ENCODE measurements around the gene EXOSC7.
"Not testable (repeated sequence)": the region's sequence is repeated elsewhere in the genome, so short reads cannot be mapped to it uniquely, and the experiment has no call there.

The EXOSC7 gene

DNA sequence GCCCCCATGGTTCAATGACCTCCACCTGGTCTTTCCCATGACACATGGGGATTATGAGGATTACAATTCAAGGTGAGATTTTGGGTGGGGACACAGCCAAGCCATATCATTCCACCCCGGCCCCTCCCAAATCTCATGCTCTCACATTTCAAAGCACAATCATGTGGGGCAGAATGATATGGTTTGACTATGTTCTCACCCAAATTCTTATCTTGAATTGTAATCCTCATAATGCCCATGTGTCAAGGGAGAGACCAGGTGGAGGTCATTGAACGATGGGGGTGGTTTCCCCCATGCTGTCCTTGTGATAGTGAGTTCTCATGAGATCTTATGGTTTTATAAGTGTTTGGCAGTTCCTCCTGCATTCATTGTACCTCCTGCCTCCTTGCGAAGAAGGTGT lies 47.6 kb downstream of the EXOSC7 start:
- no peak for DNase-seq (ENCODE audit: low read depth)

DNA sequence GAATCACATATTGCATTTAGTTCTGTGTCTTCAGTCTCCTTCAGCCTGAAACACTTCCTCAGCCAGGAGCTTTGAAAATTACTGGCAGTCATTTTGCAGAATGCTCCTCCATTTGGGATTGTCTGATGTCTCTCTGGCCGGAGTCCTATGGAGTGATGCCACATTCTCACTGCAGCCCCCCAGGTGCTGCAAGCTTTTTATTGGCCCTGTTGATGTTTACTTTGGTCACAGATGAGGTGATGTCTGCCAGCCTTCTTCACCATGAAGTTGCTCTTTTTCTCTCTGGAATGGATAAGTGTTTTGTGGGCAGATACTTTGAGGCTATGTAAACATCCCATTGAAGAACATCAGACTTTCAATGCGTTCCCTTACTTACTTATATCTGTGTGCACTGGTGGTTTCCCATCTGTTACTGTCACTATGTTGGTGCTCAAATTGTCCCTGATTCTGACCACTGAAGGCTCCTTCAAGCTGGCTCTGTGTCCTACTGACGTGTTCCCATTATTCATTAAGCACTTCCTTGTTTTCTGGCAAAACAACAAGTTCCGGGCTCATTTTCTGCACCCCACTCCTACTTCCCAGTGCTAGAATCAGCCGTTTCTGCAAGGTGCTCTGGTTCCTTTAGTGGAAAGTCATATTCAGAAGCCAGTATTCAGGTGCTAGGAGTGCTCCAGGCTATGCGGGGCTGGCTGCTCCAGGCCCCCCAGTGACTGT lies 48.7 kb downstream of the EXOSC7 start:
- DNase-seq (ENCODE audit: low read depth) = no peak

DNA sequence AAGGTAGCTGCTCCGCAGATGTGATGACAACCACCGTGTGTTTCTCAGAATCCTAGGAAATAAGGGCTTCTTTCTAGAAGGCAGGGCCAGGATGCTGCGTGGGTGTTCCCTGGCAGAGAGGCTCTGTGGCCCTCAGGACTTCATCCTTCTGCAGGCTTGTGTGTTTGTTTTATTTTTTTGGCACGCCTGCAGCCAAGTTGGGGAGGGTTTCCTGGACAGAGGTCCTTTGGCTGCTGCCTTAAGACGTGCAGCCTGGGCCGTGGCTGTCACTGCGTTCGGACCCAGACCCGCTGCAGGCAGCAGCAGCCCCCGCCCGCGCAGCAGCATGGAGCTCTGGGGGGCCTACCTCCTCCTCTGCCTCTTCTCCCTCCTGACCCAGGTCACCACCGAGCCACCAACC lies 50.0 kb downstream of the EXOSC7 start, which contains the start of gene CLEC3B:
Gene CLEC3B, plus strand, starts transcription at position 266 of the 400 bp plus-strand sequence. Its CDS starts 60 bp downstream, at position 326.
- DNase-seq (ENCODE audit: low read depth) = no peak

DNA sequence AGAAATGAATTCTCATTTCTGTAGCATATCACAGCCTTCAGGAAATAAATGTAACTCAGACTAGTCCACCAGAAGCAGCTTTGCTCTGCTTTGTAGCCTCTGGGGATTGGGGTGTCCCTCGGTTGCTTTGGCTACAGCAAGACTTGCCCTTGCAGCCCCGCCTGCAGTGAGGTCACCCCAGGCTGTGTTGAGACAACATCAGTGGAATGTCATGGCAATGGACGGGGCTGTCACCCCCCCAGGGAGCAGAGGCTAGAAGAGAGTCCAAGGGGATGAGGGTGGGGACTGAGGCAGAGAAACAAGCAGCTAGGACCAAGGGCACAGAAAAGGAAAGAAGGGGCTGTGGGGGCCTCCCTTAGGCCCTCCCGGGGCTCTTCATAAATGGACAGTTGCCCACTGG lies 50.9 kb downstream of the EXOSC7 start:
- DNase-seq (ENCODE audit: low read depth) = no peak

DNA sequence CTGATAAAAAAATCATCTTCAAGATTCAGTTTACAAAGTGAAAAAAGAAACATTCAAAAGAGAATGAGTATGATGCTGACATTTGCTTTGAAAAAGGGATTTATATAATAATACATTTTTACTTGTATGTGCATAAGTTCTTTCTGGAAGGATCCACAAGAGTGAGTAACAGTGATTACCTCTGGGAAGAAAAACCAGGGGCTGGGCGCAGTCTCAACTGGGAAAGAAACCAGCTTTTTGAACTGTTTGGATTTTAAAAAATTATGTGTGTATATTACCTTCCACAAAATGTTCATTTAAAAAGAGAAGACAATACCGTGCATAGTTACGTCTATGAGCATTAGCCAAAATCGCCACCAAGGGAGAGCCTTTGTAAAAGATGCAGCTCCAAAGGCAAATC lies 51.4 kb downstream of the EXOSC7 start:
- DNase-seq (ENCODE audit: low read depth) = no peak

DNA sequence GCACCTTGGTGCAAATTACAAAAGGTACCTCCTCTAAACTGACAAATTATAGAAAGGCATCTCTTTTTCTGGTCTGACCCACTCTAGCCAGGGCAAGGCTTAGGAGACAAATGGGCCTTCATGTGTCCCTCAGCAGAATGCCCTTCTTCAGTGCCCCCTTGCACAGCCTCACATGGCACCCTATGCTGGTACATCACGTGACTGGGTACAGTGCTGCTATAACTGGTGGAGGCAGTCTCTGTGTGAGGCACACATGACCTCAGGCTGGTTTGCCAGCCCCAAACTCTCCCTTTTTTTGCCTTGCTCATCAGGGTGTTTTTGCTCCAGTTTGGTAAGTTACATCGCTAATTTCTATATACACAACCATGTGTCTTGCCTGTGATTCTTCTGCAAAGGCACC lies 53.2 kb downstream of the EXOSC7 start:
- DNase-seq (ENCODE audit: low read depth) = no peak

DNA sequence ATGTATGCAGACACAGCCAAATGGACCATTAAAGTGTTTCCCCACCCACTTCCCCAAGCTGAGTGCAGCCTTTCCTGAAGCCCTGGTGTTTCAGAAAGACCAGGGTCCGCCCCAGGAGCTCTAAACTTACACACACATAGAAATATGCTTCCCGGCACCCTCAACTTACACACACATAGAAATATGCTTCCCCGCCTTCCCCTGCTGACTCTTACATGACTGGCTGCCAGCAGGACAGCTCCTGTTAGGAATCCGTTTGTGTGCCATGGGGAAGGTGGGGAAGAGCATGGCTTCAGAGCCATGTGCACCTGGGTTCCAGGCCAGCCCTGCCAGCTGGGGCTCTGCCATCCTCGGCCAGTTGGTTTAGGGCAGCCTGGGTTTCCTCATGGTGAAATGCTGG lies 53.6 kb downstream of the EXOSC7 start:
- DNase-seq (ENCODE audit: low read depth) = no peak

DNA sequence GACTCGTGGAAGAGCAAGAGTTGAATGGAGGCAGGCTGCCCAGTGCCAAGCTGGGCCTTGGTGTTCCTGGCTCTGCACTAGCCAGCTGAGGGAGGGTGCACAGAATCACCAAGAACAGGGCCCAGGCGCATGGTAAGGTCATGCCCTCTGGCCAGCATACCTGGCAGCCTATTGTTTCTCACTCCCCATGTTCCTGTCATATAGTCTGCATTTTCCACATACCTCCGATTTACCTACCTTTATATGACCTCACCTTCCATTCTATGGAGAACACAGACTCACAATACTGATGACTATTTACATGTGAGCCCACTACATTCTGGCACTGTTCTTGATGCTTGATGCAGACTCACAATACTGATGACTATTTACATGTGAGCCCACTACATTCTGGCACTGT lies 55.5 kb downstream of the EXOSC7 start:
- DNase-seq (ENCODE audit: low read depth) = no peak

DNA sequence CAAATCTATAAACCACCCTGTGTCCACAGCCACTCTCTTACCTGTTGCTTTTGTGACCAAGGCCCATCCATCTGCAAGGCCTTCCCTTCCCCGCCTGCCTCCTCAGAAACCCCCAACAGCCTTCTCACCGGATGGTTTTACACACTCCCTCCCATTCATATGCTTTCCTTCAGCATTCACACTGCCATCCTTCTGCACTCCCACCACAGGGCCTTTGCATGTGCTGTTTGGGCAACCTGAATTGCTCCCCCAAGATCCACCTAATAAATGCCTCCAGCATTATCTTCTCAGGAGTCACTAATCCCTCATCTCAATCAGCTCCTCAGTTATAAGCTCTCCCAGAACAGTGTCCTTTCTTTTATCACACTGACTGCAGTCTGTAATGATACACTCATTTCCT lies 56.1 kb downstream of the EXOSC7 start:
- no peak for DNase-seq (ENCODE audit: low read depth)

DNA sequence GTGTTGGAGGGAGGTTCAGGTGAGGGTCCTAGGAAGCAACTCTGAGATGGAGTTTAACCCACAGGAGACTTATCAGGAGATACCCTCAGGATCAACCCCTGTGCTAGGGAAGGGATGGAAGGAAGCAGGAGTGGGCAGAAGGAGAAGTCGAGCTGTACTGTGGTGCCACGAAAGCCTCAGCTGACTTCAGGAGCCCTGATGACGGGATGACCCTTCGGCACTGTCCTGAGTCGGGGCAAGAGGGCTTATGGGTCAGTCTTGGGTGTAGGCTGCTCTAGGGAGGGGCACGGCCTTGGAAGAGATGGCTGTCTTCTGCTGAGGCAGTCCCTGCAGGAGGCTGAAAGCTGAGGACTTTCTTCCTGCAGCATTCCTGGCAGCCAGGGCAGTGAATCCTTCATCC lies 57.7 kb downstream of the EXOSC7 start:
- DNase-seq (ENCODE audit: low read depth) = no peak

DNA sequence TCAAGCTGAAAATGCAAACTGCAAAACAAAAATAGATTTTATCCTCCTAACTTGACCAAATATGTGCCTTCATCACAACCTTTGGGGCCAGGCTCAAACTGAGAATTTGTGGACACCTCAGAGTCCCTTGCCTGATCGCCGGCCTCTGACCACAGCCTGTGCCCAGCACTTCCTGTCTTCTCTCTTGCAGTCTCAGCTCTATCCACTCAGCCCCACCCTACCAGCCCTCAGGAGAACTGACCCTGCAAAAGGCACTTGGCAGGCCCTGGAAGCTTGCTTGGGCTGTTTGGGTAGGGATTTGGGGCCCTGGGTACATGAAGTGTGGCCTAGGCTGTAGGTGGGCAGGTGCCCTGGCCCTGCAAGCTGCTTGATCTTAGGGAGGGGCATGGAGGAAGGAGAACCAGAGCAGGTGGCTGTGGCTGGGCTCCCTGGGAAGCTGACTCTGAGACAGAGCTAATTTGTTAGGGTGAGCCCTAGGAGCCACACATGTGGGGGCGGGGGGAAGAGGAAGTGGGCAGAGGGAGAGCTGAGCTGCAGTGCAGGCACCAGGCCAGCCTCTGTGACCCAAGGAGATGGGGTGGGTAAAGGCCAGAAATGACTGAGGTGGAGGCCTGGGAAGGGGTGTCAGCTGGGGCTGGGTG lies 58.7 kb downstream of the EXOSC7 start:
- DNase-seq (ENCODE audit: low read depth) = no peak

DNA sequence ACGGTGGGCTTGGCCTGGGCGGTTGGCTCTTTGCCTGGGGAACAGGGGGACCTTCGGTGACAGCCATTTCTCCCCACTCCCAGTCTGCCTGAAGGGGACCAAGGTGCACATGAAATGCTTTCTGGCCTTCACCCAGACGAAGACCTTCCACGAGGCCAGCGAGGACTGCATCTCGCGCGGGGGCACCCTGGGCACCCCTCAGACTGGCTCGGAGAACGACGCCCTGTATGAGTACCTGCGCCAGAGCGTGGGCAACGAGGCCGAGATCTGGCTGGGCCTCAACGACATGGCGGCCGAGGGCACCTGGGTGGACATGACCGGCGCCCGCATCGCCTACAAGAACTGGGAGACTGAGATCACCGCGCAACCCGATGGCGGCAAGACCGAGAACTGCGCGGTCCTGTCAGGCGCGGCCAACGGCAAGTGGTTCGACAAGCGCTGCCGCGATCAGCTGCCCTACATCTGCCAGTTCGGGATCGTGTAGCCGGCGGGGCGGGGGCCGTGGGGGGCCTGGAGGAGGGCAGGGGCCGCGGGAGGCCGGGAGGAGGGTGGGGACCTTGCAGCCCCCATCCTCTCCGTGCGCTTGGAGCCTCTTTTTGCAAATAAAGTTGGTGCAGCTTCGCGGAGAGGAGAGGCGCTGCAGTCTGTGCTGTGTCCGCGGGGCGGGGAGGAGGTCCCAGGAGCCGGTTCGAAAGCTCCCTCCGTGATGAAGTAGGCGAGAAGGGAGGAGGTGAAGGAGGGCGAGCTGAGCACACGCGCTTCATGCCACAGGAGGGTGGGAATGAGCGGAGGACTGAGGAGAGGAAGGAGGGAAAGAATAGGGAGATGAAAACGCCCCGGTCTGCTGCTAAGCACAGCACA lies 59.6 kb downstream of the EXOSC7 start:
- no peak for DNase-seq (ENCODE audit: low read depth)

DNA sequence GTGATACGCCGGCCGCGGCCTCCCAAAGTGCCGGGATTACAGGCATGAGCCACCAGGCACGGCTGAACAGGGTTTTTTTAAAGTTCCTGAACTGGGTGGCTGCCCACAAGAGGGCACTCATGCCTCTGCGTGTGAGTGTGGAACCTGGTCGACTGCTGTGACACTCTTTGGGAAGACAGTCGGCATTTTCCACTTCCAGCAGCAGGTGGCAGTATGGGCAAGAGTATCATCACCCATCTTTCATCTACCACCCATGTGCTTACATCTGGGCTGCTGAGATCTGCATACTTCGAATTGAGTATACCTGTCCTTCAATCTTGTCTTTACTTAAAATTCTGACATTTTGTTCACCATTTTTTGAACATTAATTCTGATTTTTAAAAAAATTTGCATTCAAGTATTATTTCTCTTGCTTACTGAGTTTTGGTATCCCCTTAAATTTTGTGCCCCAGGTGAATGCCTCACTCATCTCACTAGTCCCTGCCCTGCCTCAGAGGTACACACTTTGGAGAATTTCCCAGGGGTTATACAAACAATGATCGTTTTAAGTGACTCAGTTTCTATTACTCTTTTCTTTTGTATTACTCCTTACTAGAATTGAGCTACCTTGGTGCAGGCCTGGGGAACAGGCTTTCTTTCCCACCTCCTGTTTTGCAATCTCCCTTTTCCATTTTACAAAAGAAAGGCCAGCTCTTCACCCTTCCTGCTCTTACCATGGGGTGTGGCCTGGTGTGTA lies 61.8 kb downstream of the EXOSC7 start:
- DNase-seq (ENCODE audit: low read depth) = peak; percentile 83

DNA sequence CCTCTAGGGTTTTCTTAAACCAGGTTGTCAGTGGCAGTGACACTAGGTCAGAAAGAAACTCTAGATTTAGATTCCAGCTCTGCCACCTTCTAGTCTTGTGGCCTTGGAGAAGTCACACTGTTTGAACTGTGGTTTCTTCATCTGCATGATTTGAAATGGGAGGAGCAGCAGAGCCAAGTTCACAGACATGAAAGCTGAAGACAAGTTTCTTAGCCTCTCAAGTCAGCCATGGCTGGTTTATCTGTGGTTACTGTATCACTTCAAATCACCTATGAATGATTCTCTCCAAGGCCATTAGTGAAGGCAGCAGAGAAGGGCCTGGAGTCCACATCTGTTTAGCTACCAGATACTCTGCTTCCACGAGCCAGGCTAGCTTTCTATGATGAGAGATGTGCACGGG lies 65.6 kb downstream of the EXOSC7 start:
- DNase-seq (ENCODE audit: low read depth) = no peak

DNA sequence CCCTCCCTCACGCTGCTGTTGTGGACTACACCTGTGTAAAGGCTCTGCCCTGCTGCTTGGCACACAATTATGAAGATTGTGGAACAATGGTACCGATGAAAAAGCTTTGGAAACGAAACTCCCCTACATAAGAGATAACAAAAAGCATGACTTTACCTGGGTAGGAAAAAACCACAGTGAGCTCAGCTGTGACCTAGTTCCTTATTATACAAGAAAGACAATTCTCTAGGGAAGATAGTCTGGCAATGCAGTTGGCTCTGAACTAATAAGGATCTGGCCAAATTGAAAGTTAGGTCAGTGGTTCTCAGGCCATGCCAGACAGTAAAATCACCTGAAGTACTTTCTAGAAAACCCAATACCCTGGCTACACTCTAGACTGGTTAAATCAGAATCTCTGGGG lies 66.1 kb downstream of the EXOSC7 start:
- no peak for DNase-seq (ENCODE audit: low read depth)

DNA sequence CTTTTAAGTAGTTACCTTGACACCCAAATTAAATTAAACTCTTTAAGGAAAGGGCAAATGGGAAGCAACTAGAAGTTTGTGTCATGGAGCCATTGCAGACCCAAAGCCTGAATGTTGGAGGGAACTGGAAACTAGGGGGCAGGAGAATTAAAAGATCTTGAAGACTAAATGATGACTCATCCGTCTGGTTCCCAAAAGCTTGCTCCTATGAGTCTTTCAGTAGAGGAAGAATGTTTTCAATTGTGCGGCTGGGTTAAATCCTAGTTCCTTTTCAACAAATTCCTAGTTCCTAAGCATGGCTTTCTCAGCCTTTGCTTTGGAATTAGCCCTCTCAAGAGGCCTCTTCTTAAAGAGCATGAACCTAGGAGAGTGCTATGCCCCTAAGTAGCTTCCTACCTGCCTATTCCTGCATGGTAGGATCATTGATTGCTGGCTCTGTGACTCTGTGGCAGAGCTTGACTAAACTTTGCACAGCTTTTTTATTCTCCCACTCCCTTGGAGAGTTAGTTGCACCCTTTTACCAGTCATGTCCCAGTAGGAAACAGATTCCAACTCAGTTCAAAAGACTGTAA lies 67.8 kb downstream of the EXOSC7 start:
- no peak for DNase-seq (ENCODE audit: low read depth)

DNA sequence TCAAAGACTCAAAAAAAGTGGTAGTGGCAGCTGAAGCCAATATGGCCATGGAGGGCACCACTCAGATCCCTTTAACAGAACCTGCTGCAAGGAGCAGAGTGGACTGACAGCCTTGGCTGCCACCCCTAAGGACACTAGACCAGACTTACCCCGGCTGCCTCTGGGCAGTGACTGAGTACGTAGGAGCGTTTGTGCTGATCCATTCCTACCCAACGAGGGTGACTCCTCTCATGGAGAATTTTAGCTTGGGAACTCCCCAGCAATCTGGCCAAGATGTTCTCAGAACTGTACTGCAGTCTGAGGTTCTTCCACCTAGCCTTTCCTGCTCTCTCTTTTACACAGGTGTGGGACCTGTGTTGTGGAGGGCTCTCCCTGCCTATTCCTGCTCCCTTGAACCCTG lies 72.2 kb downstream of the EXOSC7 start:
- DNase-seq (ENCODE audit: low read depth) = no peak

DNA sequence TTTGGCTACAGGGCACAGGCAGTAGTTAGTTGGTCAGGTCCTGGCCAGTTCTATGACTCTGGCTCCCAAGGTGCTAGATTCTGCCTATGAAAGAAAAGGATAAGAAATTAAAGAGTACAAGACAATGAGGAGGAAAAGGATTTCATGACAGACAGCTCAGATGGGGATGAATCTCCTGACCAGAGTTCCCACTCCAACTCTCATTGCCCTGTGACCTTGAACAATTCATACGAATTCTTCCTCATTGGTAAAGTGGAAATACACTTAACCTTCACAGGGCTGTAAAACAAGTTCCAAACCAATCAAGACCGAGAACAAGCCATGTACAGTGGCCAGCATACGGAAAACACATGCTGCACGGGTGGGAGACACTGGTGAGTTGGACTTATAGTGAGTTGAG lies 73.8 kb downstream of the EXOSC7 start:
- DNase-seq (ENCODE audit: low read depth) = no peak

DNA sequence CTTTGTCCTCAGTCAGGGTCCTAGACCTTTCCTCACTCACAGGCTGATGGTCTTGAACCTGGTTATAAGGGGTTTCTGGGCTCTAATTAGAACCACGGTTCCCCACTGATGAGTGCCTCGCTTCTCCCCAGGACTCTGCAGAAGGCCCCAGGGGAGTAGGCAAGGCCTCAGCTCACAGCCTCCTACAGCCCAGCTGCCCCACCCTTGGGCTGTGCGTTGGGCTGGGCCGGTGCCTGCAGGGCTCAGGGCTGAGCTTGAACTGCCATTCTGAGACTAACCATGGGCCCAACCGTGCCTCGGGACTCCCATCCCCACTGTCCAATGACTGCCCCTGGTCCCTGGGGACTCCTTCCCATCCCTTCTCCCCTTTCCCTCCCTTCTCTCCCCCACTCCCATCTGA lies 75.6 kb downstream of the EXOSC7 start:
- no peak for DNase-seq (ENCODE audit: low read depth)

DNA sequence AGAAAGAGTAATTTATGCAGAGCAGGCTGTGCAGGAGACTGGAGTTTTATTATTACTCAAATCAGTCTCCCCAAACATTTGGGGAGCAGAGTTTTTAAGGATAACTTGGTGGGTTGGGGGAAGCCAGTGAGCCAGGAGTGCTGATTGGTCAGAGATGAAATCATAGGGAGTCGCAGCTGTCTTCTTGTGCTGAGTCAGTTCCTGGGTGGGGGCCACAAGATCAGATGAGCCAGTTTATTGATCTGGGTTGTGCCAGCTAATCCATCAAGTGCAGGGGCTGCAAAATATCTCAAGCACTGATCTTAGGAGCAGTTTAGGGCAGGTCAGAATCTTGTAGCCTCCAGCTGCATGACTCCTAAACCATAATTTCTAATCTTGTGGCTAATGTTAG lies 77.8 kb downstream of the EXOSC7 start:
- DNase-seq (ENCODE audit: low read depth) = not testable (repeated sequence)

DNA sequence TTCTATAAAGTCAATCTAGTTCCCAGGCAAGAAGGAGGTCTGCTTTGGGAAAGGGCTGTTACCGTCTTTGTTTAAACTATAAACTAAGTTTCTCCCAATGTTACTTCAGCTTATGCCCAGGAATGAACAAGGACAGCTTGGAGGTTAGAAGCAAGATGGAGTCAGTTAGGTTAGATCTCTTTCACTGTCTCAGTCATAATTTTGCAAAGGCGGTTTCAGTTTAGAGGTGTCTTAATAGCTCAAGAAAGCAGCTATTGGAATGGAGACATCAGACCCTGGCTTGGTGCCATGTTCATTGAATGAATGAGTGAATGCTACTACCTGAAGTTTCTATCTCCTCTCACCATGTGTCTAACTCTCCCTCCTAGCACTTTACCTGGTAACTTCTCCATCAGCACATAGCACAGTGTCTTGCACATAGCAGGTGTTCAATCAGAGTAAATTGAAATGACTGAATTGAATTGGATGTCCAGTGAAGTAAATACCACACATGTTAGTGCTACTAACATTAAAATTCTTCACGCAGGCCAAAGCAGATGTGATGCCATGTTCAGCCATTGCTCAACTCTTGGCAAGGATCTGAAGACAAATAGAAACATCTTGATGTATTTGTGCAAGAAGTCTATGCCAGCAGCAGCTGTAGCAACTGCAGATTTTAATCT lies 78.3 kb downstream of the EXOSC7 start:
- no peak for DNase-seq (ENCODE audit: low read depth)

DNA sequence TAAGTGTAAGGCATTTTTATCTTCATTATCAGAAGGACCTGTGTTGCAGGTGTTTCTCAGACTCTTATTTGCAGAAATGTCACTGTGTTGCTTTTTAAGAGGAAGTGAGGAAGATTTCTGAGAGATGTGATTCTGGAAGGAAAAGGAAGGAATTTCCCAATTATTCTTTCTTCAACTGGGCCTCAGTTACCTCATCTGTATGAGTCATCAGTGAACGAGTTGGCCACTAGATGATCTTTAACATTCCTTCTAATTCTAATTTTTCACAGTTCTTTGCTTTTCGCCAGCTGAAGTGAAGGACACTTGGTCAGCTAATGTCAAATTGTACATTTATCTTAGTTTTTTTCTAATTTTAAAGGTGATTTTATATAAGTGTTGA lies 79.0 kb downstream of the EXOSC7 start:
- no peak for DNase-seq (ENCODE audit: low read depth)

Measured in stimulated activated CD8-positive, alpha-beta memory T cell treated with anti-CD3 and anti-CD28 coated beads, Interleukin-12 subunit alpha, Interleukin-12 subunit beta, amount 100 ng/mL, for 1 hour (primary cell).